HCT116 (cell line): ENCODE data around the gene TUBB6. TPM values are rescaled to one million over a fixed set of nuclear protein-coding genes. Genes with fewer than 3 reads are reported as not detected.

ENCODE experiments used
- ATAC-seq: fragments of 200-7000 bp; cut with Tn5 transposase; 2 replicates; pipeline ENCODE4 v1.9.1; 2020; ENCODE audit warnings: mild to moderate bottlenecking, moderate library complexity
- BruUV-seq: library from RNA; stranded (reverse); fragments of 400-500 nt; replicated peaks from 2 replicates; lab custom pipeline; 2021; lab: Mats Ljungman, UMichigan
- CTCF ChIA-PET: fragments of 300-600 bp; sonication (Branson Sonifier 250); formaldehyde crosslinking; loops from one replicate; lab custom pipeline; 2021; ENCODE audit warnings: antibody characterized with exemption; lab: Charles Lee
- POLR2A ChIA-PET: fragments of 300-600, 350-600 bp; sonication (Branson Sonifier 250); formaldehyde crosslinking; loops from one replicate; lab custom pipeline; 2021; ENCODE audit warnings: antibody characterized with exemption; lab: Charles Lee
- RAD21 ChIA-PET, 2 experiments: fragments of 300-600 bp; sonication (Branson Sonifier 250); formaldehyde crosslinking; loops; one replicate each; lab custom pipeline; 2023; ENCODE audit warnings: low total read pairs in 2 of 2; ENCODE audit not compliant: uncharacterized antibody in 2 of 2, unreplicated experiment in 2 of 2, low non-redundant PET in 1 of 2; lab: Charles Lee
- DNase-seq: peaks from one replicate; pipeline ENCODE4 v3.0.0-alpha.2; 2010; ENCODE audit warnings: low read depth, low spot score
- H2AFZ ChIP-seq: fragments of 200-600 bp; shearing (Covaris generic), sonication (generic); 2 replicates; pipeline ENCODE4 v1.6.1; 2017; ENCODE audit warnings: low read depth, mixed run types, mixed read lengths, antibody characterized with exemption, low read length; ENCODE audit not compliant: poor library complexity, severe bottlenecking
- H3K27ac ChIP-seq: 2 replicates; pipeline ENCODE4 v1.5.1; 2012; ENCODE audit warnings: low read depth, low read length
- H3K27me3 ChIP-seq: fragments of 200-600 bp; sonication (generic); 2 replicates; pipeline ENCODE4 v1.6.1; 2016; ENCODE audit warnings: mixed run types, low read length, mixed read lengths; ENCODE audit not compliant: insufficient read depth
- H3K36me3 ChIP-seq, 2 experiments: fragments of 200-500 bp in 1 of 2; fragments of 200-600 bp in 1 of 2; sonication (Bioruptor generic) in 1 of 2; sonication (generic) in 1 of 2; 2 replicates each; pipeline versions ENCODE4 v1.5.1 to v1.6.1; 2014 to 2016; ENCODE audit warnings: low read length in 2 of 2, inconsistent platforms in 1 of 2, mixed read lengths in 1 of 2, mixed run types in 1 of 2; ENCODE audit not compliant: insufficient read depth in 2 of 2, control insufficient read depth in 1 of 2
- H3K4me1 ChIP-seq, 2 experiments: fragments of 200-600 bp in 1 of 2; sonication (generic) in 1 of 2; 2 replicates each; pipeline versions ENCODE4 v1.5.1 to v1.6.1; 2012 to 2017; ENCODE audit warnings: low read length in 2 of 2, inconsistent platforms in 1 of 2, mild to moderate bottlenecking in 1 of 2, mixed read lengths in 1 of 2, mixed run types in 1 of 2, moderate library complexity in 1 of 2; ENCODE audit not compliant: insufficient read depth in 2 of 2, control insufficient read depth in 1 of 2
- H3K4me2 ChIP-seq: fragments of 200-600 bp; sonication (generic); 2 replicates; pipeline ENCODE4 v1.6.1; 2017; ENCODE audit warnings: mixed run types, low read length, mixed read lengths
- H3K4me3 ChIP-seq, 2 experiments: fragments of 200-600 bp in 1 of 2; sonication (generic) in 1 of 2; replicated peaks in 1 of 2; 2 replicates each; pipeline ENCODE4 v1.5.1; 2011 to 2016; ENCODE audit warnings: low read length in 2 of 2, control low read depth in 1 of 2, low read depth in 1 of 2, mild to moderate bottlenecking in 1 of 2, mixed read lengths in 1 of 2, mixed run types in 1 of 2
- H3K79me2 ChIP-seq: fragments of 200-600 bp; sonication (generic); 2 replicates; pipeline ENCODE4 v1.6.1; 2017; ENCODE audit warnings: mild to moderate bottlenecking, mixed run types, low read length, moderate library complexity, mixed read lengths; ENCODE audit not compliant: insufficient read depth
- H3K9ac ChIP-seq: fragments of 200-600 bp; sonication (generic); 2 replicates; pipeline ENCODE4 v1.6.1; 2016; ENCODE audit warnings: low read length, mixed read lengths
- H3K9me2 ChIP-seq: fragments of 200-600 bp; sonication (generic), shearing (Covaris generic); 2 replicates; pipeline ENCODE4 v1.6.1; 2017; ENCODE audit warnings: mixed run types, mild to moderate bottlenecking, moderate library complexity; ENCODE audit not compliant: insufficient read depth
- H3K9me3 ChIP-seq, 2 experiments: fragments of 200-500 bp in 1 of 2; fragments of 200-600 bp in 1 of 2; sonication (Bioruptor generic) in 1 of 2; sonication (generic) in 1 of 2; 2 replicates each; pipeline ENCODE4 v1.6.1; 2014 to 2017; ENCODE audit warnings: low read length in 2 of 2, mixed read lengths in 2 of 2, inconsistent platforms in 1 of 2, low read depth in 1 of 2, mild to moderate bottlenecking in 1 of 2, mixed run types in 1 of 2, moderate library complexity in 1 of 2; ENCODE audit not compliant: control insufficient read depth in 1 of 2, insufficient read depth in 1 of 2
- H4K20me1 ChIP-seq: fragments of 200-600 bp; sonication (generic), shearing (Covaris generic); 2 replicates; pipeline ENCODE4 v1.6.1; 2017; ENCODE audit warnings: mixed run types, mild to moderate bottlenecking, moderate library complexity; ENCODE audit not compliant: insufficient read depth
- EGR1 ChIP-seq: IDR thresholded peaks from 2 replicates; pipeline ENCODE4 v1.6.1; 2012; ENCODE audit warnings: low read depth
- ELF1 ChIP-seq: IDR thresholded peaks from 2 replicates; pipeline ENCODE4 v1.6.1; 2012; ENCODE audit warnings: low read depth, borderline replicate concordance
- EZH2phosphoT487 ChIP-seq: fragments of 200-600 bp; IDR thresholded peaks from 2 replicates; pipeline ENCODE4 v1.6.1; 2018; ENCODE audit warnings: antibody characterized with exemption, borderline replicate concordance
- FOSL1 ChIP-seq: IDR thresholded peaks from 2 replicates; pipeline ENCODE4 v1.6.1; 2012; ENCODE audit warnings: low read depth
- MAX ChIP-seq: IDR thresholded peaks from 2 replicates; pipeline ENCODE4 v1.6.1; 2012
- POLR2A ChIP-seq: IDR thresholded peaks from 2 replicates; pipeline ENCODE4 v1.7.0; 2011; ENCODE audit warnings: borderline replicate concordance; ENCODE audit not compliant: insufficient read depth, insufficient read length; ENCODE audit errors: extremely low read depth
- POLR2AphosphoS5 ChIP-seq: IDR thresholded peaks from 2 replicates; pipeline ENCODE4 v1.6.1; 2011; ENCODE audit warnings: mild to moderate bottlenecking, low read depth, low read length, moderate library complexity
- RAD21 ChIP-seq: IDR thresholded peaks from 2 replicates; pipeline ENCODE4 v1.6.1; 2012; ENCODE audit warnings: low read depth, mild to moderate bottlenecking
- SRF ChIP-seq: IDR thresholded peaks from 2 replicates; pipeline ENCODE4 v1.6.1; 2012; ENCODE audit warnings: low read depth
- TCF7L2 ChIP-seq: IDR thresholded peaks from 2 replicates; pipeline ENCODE4 v1.7.0; 2011; ENCODE audit warnings: borderline replicate concordance, inconsistent platforms; ENCODE audit not compliant: insufficient read depth, insufficient read length; ENCODE audit errors: extremely low read depth
- ZBTB33 ChIP-seq: IDR thresholded peaks from 2 replicates; pipeline ENCODE4 v1.6.1; 2011; ENCODE audit warnings: mild to moderate bottlenecking, low read length, moderate library complexity; ENCODE audit not compliant: insufficient replicate concordance; ENCODE audit errors: extremely low read depth
- ZFX ChIP-seq: fragments of 450-650 bp; IDR thresholded peaks from 2 replicates; pipeline ENCODE4 v1.6.1; 2017
- intact Hi-C: fragments of 100-400 bp; cut with micrococcal nuclease; formaldehyde crosslinking; loops from 2 replicates; pipeline ENCODE4 v1.10.0; 2022
- total RNA-seq: library from RNA; stranded (reverse); gene quantifications from one replicate; pipeline ENCODE4 v1.2.1, GENCODE V29; 2021; ENCODE audit not compliant: unreplicated experiment

Gene TUBB6
- total RNA-seq, 1 experiment from 2014 or later: 87.4 TPM

DNA sequence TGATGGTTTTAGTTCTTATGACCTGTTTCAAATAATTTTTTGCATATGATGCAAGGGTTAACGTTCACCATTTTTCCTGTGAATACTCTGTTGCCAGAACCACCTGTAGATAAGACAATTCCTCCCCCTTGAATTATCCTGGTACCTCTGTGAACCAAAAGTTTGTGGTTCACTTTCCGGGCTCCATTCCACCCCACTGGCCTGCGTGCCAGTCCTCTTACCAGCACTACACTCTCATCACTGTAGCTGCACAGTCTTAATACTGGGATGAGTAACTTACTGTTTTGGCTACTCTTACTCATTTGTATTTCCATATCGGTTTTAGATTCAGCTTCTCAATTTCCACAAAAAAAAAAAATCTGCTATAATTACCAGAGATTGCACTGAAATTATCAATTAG lies 34.6 kb downstream of the TUBB6 start:
- intact Hi-C loops: loop anchor here (2.0 kb wide), 1 partner anchor 14 kb away; no protein-coding TSS in a partner anchor
- Histone ChIP-seq H3K79me2 (no peaks in the 10 kb centered on the region), H3K27ac (no peak overlapping the region), H3K9ac (no peak overlapping the region), H3K27me3 (no peaks in the 10 kb centered on the region), H3K36me3 (peaks cover 30 to 35% of the 10 kb centered on the region in 2 experiments), H3K9me2 (no peaks in the 10 kb centered on the region), H3K4me1 (peaks cover 0 to 4% of the 10 kb centered on the region in 2 experiments; a peak in 3 of 4 replicates), H3K9me3 (no peaks in the 10 kb centered on the region), H3K4me3 (no peak overlapping the region), H3K4me2 (no peak overlapping the region), H2AFZ (no peak overlapping the region), H4K20me1 (no peaks in the 10 kb centered on the region)
- POLR2A ChIA-PET: no interaction called here
- RAD21 ChIA-PET: no interaction called here
- no TSS peak for BruUV-seq
- ATAC-seq (no peak), DNase-seq (no peak)
- CTCF ChIA-PET: no interaction called here
- no peak for TF ChIP-seq ZFX

DNA sequence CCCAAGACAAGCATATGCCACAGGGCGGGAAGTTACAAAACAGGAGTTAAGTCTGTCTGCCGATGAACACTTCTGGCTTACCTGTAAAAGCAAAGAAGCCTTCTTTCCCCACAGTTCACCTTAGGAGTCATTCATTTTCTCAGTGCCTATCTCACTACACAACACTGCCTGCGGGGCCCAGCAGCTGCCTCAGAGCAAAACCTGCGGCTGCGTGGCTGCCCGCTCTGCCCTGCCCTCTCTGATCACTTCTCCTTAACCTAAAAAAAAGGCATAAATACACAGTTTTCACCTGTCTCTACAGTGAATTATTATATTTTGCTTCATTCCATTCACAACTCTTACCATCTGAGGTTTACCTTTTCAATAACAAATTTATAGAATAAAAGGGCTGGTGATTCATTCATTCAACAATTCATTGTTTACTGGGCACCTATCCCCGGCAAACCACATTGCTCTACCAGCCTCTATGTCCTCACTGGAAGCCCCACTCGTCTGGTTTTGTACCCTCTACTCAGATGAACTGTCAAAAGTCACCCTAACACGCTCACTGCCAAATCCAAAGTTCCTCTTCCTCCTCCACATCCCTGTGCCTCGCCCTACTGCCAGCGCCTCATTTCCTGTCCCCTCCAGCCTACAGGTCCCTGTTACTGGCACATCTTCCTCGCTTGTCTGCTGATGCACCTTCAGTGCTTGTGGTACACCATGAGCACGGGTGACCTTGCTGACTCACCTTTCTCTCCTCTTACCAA lies 37.6 kb downstream of the TUBB6 start:
- intact Hi-C loops: no loop called here
- ChIA-PET RAD21 (no interaction called here), POLR2A (no interaction called here), CTCF (interaction anchor here (0.9 kb wide), 1 partner anchor 17 kb away, joined by 3 read pairs; no protein-coding TSS in a partner anchor)
- no peak overlapping the region for H3K4me3 ChIP-seq
- H3K36me3 ChIP-seq: peaks cover 38 to 40% of the 10 kb centered on the region in 2 experiments
- TF ChIP-seq MAX: no peak
- TF ChIP-seq SRF: no peak
- no peak for TF ChIP-seq EGR1
- no peak for TF ChIP-seq ELF1
- no peak for TF ChIP-seq ZBTB33
- no peak for TF ChIP-seq FOSL1
- TF ChIP-seq POLR2A: no peak
- TF ChIP-seq TCF7L2: no peak
- no peak for TF ChIP-seq ZFX
- no peak for TF ChIP-seq POLR2AphosphoS5
- TF ChIP-seq EZH2phosphoT487: no peak
- TF ChIP-seq RAD21: no peak
- no peaks in the 10 kb centered on the region for H3K79me2 ChIP-seq
- no peaks in the 10 kb centered on the region for H4K20me1 ChIP-seq
- no peaks in the 10 kb centered on the region for H3K4me1 ChIP-seq
- H3K9me2 ChIP-seq: no peaks in the 10 kb centered on the region
- H2AFZ ChIP-seq: no peak overlapping the region
- no peak overlapping the region for H3K9ac ChIP-seq
- no peak for DNase-seq
- no peaks in the 10 kb centered on the region for H3K27me3 ChIP-seq
- H3K27ac ChIP-seq: no peak overlapping the region
- H3K9me3 ChIP-seq: no peaks in the 10 kb centered on the region
- no TSS peak for BruUV-seq
- no peak for ATAC-seq
- no peak overlapping the region for H3K4me2 ChIP-seq
